ENCODE data around the gene MAD2L1BP.

DNA sequence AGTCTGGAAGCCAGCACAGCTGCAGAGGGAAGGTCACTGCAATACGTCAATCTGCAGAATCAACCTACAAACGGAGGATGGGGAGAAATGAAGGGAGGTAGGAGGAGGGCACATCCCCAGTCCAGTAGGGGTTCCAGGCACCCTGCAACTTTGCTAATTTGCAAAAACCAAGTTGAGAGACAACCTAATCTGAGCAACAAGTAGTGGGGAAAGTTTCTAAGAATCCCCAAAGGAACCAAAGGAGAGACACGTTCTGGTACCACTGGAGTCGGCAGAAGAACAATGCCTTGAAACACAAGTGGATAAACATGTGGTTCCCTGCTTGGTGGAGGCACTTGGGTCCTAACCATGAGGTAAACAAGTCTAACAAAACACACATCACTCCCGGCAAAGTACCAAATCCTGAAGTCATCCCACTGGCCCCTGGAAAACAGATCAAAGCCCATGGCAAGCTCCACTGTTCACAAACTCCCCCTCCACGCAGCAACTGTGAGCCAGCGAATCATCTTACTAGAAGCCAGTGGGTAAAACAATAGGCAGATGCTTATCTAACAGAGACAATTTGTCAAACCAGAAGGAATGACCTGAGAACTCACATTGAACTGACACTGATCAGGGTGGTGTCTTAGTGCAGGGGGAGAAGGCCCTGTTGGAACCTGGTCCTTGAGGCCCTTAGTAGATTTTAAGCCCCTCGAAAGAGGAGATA lies 47.2 kb downstream of the MAD2L1BP start:
- TF ChIP-seq, protein P1, sequence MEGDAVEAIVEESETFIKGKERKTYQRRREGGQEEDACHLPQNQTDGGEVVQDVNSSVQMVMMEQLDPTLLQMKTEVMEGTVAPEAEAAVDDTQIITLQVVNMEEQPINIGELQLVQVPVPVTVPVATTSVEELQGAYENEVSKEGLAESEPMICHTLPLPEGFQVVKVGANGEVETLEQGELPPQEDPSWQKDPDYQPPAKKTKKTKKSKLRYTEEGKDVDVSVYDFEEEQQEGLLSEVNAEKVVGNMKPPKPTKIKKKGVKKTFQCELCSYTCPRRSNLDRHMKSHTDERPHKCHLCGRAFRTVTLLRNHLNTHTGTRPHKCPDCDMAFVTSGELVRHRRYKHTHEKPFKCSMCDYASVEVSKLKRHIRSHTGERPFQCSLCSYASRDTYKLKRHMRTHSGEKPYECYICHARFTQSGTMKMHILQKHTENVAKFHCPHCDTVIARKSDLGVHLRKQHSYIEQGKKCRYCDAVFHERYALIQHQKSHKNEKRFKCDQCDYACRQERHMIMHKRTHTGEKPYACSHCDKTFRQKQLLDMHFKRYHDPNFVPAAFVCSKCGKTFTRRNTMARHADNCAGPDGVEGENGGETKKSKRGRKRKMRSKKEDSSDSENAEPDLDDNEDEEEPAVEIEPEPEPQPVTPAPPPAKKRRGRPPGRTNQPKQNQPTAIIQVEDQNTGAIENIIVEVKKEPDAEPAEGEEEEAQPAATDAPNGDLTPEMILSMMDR (IDR thresholded peaks at IDR 0.05; ENCODE audit: insufficient read depth, low read length): no peak
- TF ChIP-seq, protein P2, sequence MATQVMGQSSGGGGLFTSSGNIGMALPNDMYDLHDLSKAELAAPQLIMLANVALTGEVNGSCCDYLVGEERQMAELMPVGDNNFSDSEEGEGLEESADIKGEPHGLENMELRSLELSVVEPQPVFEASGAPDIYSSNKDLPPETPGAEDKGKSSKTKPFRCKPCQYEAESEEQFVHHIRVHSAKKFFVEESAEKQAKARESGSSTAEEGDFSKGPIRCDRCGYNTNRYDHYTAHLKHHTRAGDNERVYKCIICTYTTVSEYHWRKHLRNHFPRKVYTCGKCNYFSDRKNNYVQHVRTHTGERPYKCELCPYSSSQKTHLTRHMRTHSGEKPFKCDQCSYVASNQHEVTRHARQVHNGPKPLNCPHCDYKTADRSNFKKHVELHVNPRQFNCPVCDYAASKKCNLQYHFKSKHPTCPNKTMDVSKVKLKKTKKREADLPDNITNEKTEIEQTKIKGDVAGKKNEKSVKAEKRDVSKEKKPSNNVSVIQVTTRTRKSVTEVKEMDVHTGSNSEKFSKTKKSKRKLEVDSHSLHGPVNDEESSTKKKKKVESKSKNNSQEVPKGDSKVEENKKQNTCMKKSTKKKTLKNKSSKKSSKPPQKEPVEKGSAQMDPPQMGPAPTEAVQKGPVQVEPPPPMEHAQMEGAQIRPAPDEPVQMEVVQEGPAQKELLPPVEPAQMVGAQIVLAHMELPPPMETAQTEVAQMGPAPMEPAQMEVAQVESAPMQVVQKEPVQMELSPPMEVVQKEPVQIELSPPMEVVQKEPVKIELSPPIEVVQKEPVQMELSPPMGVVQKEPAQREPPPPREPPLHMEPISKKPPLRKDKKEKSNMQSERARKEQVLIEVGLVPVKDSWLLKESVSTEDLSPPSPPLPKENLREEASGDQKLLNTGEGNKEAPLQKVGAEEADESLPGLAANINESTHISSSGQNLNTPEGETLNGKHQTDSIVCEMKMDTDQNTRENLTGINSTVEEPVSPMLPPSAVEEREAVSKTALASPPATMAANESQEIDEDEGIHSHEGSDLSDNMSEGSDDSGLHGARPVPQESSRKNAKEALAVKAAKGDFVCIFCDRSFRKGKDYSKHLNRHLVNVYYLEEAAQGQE (IDR thresholded peaks at IDR 0.05; ENCODE audit: insufficient replicate concordance, low read depth): no peak
- TF ChIP-seq POLR2AphosphoS5 (IDR thresholded peaks at IDR 0.05; ENCODE audit: low read depth): no peak
- TF ChIP-seq GABPA (IDR thresholded peaks at IDR 0.05; ENCODE audit: low read depth): no peak

Data from HL-60 (cell line).